Activated T-cell treated with anti-CD3 and anti-CD28 coated beads for 24 hours (primary cell): Measurements from ENCODE around the gene NFIA.

Experiments used
- DNase-seq: peaks from one replicate; pipeline ENCODE4 v3.0.0-alpha.2; 2020; ENCODE audit warnings: low read depth

Gene NFIA

DNA sequence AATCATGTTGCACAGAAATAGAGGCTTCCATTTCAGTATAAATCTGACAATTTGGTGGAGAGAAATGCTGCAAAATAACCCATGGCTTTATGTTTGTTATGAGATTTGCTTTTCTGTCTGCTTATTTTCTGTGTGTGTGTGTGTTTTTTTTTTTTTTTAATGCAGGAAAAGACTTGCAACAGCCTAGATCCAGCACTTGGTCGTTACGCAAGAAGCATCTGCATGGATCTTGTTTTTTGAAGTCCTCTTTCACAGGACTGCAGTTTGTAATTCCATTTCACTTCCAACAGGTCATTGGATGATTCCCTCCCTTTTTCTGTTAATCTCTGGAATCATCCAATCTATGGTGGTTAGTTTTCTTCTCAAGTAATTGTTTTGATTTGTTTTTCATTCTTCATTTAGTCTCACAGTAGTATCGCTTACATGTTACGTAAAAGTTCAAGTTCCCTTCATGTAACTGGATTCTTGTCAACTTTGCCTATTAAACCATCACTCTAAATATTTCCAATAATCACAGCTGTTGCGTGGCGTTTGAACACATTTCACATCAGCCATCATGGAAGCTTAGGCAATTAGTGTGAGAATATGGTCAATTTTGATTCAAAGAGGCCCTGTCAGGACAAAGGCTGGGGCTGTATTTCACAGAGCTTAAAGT lies 312.9 kb downstream of the NFIA start:
- no peak for DNase-seq

DNA sequence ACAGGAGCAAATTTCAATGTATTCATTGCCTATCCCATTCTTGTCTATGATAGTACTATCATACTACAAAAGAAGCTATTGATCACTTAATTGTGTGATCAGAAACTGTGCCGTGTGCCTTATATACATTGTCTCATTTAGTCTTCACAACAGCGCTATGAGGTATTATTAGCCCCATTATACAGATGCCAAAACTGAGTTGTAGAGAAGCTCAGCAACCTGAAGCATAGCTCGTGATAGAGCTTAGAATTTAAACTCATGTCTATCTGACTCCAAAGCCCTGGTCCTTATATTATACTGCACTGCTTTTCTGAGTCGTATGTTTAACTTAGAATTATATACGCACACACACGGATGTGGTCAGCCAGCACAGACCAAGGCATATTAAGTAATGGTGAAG lies 315.1 kb downstream of the NFIA start:
- DNase-seq, result no peak

DNA sequence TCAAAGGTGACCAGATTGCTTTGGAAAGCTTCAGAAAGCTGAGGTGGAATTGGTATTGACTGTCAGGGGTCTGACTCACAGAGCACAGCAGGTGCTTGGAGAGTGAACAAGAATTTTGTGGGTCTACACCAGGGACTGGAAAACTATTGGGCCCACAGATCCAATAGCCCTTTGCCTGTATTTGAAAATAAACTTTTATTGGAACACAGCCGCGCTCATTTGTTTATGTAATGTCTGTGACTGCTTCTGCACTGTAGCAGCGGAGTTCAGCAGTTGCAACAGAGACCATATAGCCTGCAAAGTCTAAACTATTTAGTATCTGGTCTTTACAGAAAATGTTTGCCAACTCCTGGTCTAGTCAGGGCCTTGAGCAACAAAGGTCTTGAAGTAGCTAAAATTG lies 315.6 kb downstream of the NFIA start:
- no peak for DNase-seq

DNA sequence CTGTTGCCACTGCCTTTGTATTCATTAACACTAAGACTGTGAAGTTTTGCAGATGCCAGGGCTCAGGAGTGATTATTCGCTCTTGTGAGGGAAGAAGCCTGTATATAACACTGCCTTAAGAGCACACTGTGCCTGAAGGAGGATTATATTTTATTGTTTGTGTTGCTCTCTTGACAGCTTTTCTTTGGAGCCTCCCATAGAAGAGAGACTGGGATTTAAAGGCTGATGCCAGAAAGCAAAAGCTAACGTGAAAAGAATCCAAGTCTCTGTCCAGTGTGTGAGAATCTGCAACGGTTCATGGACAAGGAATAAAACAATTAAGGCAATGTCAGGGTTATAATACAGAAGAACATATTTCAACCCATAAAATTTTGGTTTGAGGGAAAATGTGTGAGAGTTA lies 316.8 kb downstream of the NFIA start:
- no peak for DNase-seq

DNA sequence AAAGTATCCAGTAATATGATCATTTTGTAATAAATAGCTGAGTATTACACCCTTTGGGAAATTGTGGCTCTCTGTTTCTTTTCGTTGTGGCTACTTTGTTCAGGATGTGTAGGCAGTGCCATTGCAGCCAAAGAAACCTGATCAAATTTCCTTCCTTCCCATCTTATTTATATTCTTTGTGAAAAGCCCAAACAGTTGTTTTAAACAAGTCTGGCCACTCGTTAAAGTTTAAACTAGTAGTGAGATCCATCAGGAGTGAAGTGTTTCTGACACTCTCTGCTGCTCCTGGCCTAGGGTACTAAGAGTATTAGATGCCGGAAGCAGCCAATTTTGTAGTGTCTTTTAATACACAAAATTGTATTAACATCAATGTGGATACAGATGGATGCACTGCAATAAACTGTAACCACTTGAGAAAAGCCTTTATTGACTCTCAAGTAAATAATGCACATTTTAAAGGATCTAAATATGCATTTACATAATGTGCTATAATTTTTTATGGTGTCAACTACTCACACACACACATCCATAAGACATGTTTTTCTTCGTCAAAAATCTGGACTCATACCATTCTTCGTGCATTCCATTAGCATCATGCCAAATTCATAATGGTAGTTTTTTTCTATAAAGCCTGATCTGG lies 317.9 kb downstream of the NFIA start:
- DNase-seq, result no peak

DNA sequence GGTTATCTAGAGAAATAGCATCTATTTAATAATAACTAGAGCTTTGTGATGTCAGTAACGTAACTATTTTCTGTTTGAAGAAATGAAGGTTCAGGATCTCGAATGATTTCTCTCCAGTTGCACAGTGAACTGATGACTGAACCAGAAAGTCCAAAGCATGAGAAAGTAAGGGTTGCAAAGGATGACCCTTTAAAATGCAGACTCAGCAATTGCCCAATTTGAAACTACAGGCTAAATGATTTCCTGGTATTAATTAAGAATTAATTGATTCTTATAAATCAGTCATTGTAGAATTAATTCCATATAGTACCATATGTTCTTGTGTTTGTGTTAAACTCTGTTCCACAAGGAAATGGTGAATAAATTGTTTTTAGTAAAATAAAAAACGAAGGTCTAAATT lies 318.6 kb downstream of the NFIA start:
- no peak for DNase-seq

DNA sequence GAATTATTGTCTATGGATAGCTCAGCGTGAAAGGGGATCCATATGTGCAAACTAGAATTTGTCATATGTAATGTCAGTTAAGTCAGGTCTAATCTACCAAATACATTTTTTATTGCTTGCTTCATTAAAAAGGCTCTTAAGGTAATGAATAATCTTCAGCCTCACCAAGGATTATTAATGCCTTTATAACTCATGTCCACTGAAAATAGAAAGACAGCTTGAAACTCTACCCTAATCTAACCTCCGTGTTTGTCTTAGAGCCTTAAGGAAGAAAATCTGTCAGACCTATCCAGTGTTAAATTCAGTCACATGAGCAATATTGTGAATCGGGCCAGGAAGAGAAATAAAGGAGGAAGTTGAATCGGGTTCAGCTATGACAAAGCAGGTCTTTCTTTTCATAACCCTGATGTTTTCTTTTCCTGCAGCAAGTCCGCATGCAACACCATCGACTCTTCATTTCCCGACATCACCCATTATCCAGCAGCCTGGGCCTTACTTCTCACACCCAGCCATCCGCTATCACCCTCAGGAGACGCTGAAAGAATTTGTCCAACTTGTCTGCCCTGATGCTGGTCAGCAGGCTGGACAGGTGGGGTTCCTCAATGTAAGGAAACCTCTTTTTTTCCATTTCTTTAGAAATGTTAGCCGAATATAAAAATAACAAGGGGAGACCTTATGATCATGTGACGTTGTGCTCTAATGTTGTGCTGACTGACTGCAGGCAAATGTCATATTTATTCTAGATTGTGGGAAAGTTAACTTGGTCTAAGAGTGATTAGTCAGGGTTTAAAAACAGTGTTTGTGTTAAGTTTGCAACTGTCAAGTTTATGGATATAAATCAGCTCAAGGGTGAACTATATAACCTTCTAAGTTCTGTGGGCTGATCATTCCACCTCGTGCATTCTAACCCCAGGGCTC lies 321.6 kb downstream of the NFIA start:
- DNase-seq, result no peak

DNA sequence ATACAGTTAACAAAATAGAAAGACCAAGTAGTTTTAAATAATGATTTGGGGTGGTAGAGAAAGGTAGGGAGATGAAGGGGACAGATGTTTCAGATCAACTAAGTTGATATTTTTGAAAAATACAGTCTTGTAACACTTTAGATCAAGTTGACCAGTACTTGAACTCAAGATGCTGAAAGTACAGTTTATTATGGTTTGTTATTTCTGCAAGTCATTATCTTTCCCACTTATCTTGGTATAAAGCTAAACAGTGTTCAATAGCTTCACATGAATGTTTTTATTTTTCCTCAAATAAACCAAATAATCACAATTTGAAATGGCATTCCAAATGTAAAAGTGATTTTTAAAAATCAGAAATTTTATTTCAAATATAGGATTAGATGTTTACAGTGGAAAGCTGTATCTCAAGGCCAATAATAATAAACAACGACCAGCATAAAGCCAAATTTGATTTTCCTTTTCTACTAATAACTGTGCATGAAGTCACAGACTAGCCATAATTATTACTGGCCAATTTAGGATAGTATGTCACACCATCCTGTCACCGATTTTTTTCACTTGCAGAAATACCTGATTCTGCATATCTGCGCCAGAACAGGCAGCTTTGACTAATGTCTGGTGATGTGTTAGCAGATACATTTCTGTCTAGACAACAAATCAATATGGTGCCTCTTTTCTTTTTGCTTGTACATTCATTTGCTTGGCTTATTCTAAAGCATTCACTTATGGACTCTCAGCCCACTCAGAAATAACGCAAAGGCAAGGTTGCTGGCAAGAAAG lies 322.4 kb downstream of the NFIA start:
- no peak for DNase-seq

DNA sequence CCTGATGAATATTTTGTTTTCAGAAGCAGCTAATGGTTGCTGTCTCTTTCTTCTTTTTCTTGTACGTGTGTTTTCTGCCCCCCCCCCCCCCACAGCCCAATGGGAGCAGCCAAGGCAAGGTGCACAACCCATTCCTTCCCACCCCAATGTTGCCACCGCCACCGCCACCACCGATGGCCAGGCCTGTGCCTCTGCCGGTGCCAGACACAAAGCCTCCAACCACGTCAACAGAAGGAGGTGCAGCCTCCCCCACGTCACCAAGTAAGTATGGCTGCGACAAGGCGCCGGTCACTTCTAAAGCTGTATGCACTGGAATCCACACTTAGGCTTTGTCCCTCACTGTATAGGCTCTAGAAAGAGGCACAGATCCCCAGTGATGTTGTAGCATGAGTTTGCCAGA lies 324.1 kb downstream of the NFIA start:
- DNase-seq, result no peak

DNA sequence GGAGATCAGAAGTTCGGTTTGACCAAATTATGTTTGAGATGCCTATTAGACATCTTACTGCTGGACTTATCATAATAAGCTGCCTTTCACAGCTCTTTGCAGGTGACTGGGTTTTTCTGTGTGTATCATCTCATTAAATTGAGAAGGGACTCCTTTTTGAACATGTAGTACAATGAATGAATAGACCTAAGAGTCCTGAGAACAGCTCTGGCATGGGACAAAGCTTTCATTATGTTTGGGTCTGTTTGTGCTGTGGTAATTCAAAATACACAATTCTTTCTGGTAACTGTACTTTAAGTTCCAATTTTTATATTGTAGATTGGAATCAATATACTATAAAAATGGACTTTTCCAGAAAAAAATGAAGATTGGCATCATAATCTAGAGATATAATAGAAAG lies 330.2 kb downstream of the NFIA start:
- DNase-seq, result no peak

DNA sequence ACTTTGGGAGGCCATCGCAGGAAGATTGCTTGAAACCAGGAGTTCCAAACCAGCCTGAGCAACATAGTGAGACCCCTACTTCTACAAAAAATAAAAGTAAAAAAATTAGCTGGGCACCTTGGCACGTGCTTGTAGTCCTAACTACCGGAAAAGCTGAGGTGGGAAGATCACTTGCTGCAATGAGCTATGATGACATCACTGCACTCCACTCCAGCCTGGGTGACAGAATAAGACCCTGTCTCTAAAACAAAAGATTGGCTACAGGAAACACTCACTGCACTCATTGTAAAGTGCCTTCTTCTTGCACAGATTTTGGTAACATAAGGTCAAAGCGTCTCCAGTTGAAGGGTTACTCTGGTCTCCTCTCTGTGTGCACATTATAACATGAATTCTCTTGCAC lies 336.8 kb downstream of the NFIA start:
- DNase-seq, result no peak

DNA sequence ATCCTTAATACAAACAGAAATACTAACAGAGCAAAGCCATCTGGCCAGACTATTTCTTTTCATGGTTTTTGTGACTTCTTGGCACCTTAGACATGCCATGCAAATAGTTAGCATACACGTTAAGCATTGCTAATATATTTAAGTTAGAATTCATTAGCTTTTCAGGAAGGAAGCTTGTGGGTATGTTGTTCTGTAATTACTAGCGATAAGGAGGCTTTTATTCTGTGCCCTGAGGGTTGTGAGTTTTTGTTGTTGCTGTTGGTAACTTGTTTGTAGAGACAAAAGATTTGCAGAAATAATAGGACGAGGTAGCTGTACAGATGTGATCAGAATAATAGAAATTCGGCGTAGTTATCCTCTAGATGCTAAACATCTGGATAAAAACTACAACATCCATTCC lies 337.3 kb downstream of the NFIA start:
- no peak for DNase-seq

DNA sequence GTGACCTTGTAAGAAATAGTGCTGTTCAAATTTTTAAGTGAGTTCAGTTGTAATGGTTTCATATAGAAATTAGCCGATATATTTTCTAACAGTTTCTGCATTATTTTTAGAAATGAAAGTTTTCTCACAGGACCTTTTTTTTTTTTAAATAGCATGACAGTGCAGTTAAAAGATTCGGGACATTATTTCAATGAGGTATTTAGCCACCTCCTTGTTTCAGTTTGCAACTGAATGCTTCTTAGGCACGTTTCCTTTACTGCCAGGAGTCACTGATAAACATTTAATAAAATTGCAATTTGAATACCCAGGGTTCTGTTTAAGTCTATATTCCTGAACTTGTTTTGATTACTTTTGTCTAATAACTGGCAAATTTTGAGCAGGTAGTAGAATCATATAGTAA lies 337.9 kb downstream of the NFIA start:
- DNase-seq, result no peak

DNA sequence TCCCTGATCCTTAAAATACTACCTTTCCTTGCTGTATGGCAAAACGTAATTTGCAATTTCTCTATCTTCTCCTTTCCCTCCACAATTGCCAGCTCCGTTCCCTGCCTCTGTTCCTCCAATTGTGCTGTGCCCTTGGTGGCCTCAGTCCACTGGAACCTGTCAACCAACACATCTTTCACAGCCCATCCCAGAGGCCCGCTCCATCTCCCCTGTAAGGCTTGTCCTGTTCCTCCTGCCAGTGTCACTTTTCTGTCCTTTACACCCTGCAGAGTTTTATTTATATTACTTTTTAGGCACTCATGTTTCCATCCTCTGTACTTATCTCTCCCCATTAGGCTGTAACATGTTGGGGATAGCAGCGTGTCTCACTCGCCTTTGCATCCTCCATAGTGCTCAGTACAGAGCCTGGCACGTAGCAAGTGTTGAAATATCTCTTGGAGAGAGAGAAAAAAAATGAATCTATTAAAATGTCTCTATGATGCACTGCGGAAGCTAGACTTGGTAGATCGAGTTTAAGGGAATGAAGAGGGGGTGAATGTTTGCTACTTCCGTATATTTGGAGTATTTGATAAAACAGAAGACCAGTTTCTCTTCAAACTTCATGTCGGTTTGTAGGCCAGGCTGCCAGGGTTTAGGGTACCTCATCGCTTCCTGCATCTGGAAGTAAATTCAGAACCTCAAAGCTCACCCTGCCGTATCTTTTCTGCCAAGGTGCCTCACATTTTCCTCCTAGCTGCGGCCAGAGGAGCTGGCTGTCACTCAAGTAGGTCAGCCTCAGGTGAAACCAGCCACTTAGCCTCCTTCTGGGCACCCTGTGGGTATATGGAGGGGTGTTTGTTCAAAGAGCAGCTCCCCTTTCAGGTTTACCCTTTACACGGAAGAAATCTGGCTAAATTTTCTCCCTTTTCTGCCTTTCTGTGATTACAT lies 338.8 kb downstream of the NFIA start:
- DNase-seq, result no peak

DNA sequence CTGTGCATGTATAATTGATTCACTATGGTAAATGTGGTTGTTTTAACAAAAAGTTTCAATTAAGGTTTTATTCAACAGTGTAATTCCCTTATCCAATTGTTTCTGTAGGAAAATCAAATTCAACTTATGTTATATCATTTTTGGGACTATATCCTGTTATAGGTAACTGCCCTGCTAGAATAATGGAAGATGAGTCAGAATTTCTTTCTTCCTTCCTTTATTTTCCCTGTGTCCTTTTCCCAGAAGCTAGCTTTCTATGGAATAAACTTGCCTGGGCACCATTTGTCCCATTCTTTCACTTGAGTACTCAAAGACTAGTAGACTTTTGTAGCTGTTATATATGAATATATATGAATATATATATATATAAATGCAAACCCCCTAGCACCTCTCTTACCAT lies 341.3 kb downstream of the NFIA start:
- no peak for DNase-seq

DNA sequence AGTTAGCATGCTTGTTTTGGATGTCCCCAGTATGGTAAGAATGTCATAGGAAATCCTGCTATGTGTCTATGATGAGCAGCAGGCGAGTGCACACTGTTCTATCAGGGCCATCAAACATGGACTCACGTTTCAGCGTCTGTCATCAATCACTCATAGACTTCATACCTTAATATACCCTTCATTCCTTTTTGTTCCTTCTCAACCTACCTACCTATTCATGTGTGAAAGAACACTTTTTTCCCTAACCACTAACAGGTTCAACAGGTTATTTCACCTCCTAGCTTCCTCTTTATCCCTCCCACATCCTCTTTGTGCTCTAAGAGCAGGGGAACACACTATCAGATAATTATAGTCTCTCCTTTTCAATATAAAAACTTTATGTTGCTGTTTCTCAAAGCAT lies 342.0 kb downstream of the NFIA start:
- DNase-seq, result no peak

DNA sequence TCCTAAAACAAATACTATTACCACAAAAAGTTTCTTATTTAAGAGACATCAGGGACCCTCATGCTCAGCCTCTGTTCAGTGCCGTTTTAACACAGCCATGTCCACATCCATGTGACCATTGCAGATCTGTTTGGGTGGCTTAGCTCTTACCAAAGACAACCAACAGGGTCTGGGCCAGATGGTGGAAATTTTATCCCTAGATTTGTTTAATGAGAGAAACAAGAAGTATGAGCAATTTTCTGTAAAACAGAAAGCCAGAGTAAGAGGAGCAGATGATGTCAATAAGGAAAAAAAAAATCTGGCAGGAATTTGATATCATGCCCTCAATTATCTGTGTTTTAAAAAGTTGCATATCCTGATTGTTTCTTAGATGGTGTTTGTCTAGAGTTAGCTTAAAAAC lies 342.7 kb downstream of the NFIA start:
- no peak for DNase-seq

DNA sequence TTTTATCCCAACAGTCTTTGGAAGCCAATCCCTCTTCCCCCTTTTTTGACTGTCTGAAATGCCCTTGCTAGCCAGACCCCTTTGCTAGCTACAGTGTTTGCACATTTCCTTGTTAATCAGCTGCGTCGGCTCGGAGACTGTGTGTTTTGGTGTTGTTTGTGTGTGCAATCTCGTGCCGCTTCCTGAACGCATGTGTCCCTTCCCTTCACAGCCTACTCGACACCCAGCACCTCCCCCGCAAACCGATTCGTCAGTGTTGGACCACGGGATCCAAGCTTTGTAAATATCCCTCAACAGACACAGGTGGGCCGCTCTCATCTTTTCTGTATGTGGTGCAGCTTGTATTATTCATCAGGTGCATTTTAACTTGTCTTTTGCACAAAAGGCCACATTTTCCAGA lies 343.9 kb downstream of the NFIA start:
- no peak for DNase-seq

DNA sequence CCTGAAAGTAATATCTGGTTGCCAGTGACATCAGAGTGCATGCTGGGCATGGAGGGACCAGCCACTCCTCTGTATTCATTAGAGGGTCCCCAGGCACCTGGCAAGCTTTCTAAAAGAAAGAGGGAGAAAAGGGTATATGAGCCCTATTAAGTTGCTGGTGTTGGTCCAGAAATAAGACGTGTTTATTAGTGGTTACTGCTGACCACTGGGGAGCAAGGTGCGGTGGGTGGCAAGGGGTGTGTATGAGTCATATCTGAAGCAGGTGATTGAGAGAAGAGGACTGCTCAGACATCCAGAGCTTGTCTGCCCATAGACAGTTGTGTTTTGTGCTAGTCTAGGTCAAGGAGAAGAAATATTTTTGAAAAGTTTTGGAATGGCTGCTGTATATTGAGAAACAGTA lies 344.5 kb downstream of the NFIA start:
- no peak for DNase-seq

DNA sequence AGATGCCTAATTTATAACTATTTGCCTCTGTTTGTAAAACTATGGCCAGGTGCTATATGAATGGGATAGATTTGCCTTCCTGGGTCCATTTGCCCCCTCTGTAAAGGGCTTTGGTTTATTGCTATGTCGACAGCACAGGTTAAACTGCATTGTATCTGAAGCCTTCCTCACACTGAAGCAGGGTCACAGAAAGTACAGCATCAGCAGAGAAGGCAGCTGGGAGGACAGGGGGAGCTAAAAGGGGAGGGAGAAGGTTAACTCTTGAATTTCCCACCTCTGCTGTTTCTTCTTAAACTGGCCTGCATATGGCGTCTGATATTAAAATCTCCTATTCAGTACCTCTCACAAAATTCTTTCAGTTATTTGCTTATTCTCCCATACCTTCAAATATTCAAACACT lies 345.1 kb downstream of the NFIA start:
- DNase-seq, result no peak

DNA sequence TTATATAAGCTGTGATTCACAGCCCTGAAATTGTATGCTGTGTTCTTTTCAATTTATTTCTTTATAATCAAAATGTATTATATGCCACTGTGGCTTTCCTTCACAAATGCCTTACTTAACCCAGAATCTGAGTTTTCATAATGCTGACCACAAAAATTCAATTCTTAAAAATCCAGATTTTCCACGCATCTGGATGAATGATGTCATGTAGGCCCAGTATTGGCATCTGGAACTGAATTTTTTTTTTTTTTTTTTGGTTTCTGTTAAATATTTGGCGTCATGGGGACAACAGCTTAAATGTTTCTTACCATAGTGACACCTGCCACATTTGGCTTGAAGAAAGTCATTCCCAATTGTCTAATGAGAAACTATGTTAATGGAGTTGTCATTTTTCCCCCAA lies 345.8 kb downstream of the NFIA start:
- DNase-seq, result no peak
